GM12891 (cell line): ENCODE measurements around the gene GPBAR1. TPM values are rescaled to one million over a fixed set of nuclear protein-coding genes. Genes with fewer than 3 reads are reported as not detected.

Source experiments
- DNase-seq: peaks from one replicate; pipeline ENCODE4 v3.0.0; 2011; ENCODE audit warnings: low spot score; ENCODE audit not compliant: insufficient read length
- FAIRE-seq: peaks from 2 replicates; lab custom pipeline; 2011; peaks lifted over from hg19 to GRCh38; lab: Jason Lieb, UNC
- PAX5 ChIP-seq: IDR thresholded peaks from 2 replicates; pipeline ENCODE4 v1.6.1; 2011; ENCODE audit warnings: low read length, moderate library complexity, mild to moderate bottlenecking; ENCODE audit not compliant: insufficient read depth, severe bottlenecking
- POLR2A ChIP-seq: IDR thresholded peaks from 2 replicates; pipeline ENCODE4 v1.6.1; 2011; ENCODE audit warnings: low read depth, low read length, control low read depth
- POLR2AphosphoS5 ChIP-seq: IDR thresholded peaks from 2 replicates; pipeline ENCODE4 v1.6.1; 2011; ENCODE audit warnings: low read depth, low read length, control low read depth
- POU2F2 ChIP-seq: IDR thresholded peaks from 2 replicates; pipeline ENCODE4 v1.6.1; 2011; ENCODE audit warnings: low read depth, mild to moderate bottlenecking, control low read depth, low read length, moderate library complexity
- SPI1 ChIP-seq: IDR thresholded peaks from 2 replicates; pipeline ENCODE4 v1.6.1; 2011; ENCODE audit warnings: low read depth, low read length, control low read depth
- TAF1 ChIP-seq: IDR thresholded peaks from 2 replicates; pipeline ENCODE4 v1.6.1; 2011; ENCODE audit warnings: low read depth, low read length, control low read depth
- polyA plus RNA-seq: library from polyadenylated mRNA; unstranded; fragments of >200 nt; gene quantifications from one replicate; pipeline ENCODE4 v1.2.1, GENCODE V29; 2012; ENCODE audit warnings: low read depth, missing spikeins, inconsistent platforms; ENCODE audit not compliant: missing spikeins

The GPBAR1 gene
- polyA plus RNA-seq = 0.22 TPM

DNA sequence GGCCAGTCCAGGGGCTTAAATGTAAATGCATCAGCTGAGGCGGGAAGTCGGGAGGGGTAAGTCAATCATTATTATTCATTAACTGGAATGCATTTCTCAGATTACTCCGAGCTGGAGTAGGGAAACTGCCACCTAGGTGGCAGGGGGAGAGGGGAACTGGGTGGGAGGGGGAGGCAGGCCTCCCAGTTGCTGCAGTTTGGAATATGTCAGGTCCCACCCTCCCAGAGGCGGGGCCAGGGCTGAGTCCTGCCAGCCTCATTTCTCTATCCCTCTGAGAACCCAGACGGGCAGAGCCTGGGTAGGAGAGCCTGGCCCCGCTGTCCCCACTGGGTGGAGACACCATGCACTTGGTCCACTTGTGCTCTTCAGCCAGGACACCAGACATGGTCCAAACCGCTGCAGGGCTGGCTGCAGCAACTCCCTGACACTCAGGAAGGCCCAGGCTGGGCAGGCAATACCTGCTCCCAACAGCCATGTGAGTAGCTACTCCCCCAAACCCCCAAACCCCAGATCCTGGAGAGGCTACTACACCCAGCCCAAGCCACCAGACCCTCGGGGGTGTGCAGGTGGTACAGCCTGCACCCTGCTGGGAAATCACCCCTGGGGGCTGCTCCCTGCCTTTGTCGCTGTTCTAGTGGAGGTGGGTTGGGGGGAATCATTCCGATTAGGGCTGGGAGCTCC, at the start of gene GPBAR1:
Gene GPBAR1 (plus strand): TSS at position 274 of the 681 bp plus-strand sequence. CDS start 1,710 bp downstream, outside the sequence.
- DNase-seq = no peak
- no peak for FAIRE-seq
- TF ChIP-seq PAX5 (no peak), SPI1 (no peak), TAF1 (no peak), POU2F2 (no peak), POLR2A (no peak), POLR2AphosphoS5 (no peak)

DNA sequence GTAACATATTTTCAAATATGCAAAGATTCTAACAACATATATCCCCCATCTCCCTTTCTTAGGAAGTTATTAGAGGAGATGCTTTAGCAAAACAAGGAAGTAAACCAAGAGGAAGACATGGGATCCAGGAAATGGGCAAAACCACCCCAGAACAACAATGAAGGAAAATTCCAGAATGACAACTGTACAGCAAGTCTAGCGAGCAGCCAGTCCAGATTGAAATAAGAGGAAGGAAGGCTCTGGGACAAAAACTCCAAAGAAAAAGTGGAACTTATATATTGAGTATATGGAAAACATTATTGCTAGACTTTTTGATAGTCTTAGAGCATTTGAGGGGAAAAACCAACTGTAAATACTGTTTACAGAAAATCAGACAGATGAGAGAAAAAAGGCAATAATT, 46.7 kb upstream of the GPBAR1 start:
- DNase-seq (no peak), FAIRE-seq (no peak)
- TF ChIP-seq POLR2A (no peak), TAF1 (no peak), POLR2AphosphoS5 (no peak), PAX5 (no peak), SPI1 (no peak), POU2F2 (no peak)

DNA sequence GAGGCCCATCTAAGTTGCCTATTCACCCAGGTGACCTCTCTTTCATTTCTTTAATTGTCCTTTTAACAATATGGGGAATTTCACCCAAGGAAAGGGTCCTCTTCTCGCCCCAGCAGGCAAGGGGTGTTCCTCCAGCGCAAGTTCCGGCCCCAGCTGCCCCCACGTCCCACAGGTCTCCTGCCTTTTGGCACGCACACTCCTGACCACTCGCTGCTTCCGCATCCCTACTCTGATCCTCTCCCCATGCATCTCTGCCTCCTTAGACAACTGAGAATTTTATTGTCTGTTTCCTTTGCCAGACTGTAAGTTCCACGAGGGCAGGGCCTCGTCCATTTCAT, 44.5 kb upstream of the GPBAR1 start:
- FAIRE-seq = no peak
- TF ChIP-seq POU2F2 (no peak), TAF1 (no peak), PAX5 (no peak), SPI1 (no peak), POLR2AphosphoS5 (no peak), POLR2A (no peak)
- no peak for DNase-seq

GRCh38 chr2:218216674-218217359, 44.0 kb upstream of the GPBAR1 start, which contains the start of gene ARPC2:
Gene ARPC2 (plus strand): TSS chr2:218217189. CDS start chr2:218217471, 282 bp downstream.
- TF ChIP-seq POLR2A = peak; percentile 71; the same call in 1 of the 2 replicates
- TF ChIP-seq POLR2AphosphoS5 = peak; percentile 60
- peak; percentile 63; the same call in 1 of the 2 replicates for TF ChIP-seq TAF1
- 0 out of 2 replicates have a peak, but pooled peaks have one; percentile 45 for TF ChIP-seq POU2F2
- TF ChIP-seq PAX5 = peak; percentile 49
- peak; percentile 89 for TF ChIP-seq SPI1
- FAIRE-seq (peak; percentile 97), DNase-seq (peak; percentile 86)

DNA sequence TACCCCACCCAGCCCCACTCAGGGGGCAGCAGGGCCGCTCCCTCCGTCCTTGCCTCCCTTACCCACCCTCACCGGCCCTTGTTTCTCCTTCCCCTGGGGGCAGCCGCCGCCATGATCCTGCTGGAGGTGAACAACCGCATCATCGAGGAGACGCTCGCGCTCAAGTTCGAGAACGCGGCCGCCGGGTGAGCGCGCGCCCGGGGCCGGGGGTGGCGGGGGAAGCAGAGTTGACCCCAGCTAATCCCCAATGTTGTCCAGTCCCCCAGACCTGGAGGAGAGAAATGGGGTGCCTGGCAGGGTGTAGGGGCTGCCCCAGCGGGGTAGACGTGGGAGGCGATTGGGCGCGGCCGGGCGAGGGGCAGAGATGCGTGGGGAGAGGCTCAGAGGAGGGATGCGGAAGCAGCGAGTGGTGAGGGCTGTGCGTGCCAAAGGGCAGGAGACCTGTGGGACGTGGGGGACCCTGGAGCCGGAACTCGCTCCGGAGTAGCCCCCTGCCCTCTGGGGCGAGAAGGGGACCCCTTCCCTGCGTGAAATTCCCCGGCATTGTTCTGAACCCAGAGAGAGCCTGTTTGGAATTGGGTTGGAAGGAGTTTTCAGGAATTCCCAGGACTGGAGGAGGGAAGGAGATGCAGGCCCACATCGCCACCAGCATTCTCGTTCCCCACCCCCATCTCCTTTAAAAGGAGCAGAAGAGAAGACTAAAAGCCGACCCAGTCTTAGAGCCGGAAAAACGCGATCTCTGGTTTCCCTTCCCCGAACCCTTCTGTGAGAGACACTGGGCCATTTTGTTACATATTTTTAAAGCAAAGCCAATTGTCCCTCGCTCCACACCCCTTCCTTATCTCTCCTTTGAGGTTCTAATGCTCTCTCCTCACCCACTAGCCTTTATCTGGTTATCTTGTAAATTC, 43.2 kb upstream of the GPBAR1 start:
- DNase-seq (peak; percentile 48), FAIRE-seq (peak; percentile 73)

GRCh38 chr2:218218268-218219185, 42.3 kb upstream of the GPBAR1 start:
- peak; percentile 47 for FAIRE-seq
- peak; percentile 32; the same call in 1 of the 2 replicates for TF ChIP-seq POLR2AphosphoS5
- no peak for TF ChIP-seq TAF1
- TF ChIP-seq SPI1 = no peak
- TF ChIP-seq POLR2A = peak; percentile 57
- peak; percentile 95; the same call in 1 of the 2 replicates for TF ChIP-seq POU2F2
- TF ChIP-seq PAX5 = no peak
- DNase-seq = no peak

More for the DNA sequence above, 43.2 kb upstream of the GPBAR1 start:
- TF ChIP-seq POLR2A (no peak), POLR2AphosphoS5 (peak; percentile 68; the same call in 1 of the 2 replicates), TAF1 (peak; percentile 54; the same call in 1 of the 2 replicates), POU2F2 (no peak), SPI1 (no peak)

GRCh38 chr2:218219934-218220333, 40.9 kb upstream of the GPBAR1 start:
- TF ChIP-seq PAX5 (no peak), TAF1 (no peak), POLR2A (no peak), POU2F2 (no peak), SPI1 (no peak), POLR2AphosphoS5 (no peak; the same call in 1 of the 2 replicates)
- FAIRE-seq = no peak
- no peak for DNase-seq
